Vagina (tissue), 2 donors: ENCODE results near the gene SDR9C7. TPM values are rescaled to one million over a fixed set of nuclear protein-coding genes. Genes with fewer than 3 reads are reported as not detected.

Experiments used
- DNase-seq, 2 donors: peaks; one replicate each; pipeline ENCODE4 v3.0.0-alpha.2; 2017; ENCODE audit errors: extremely low spot score in 2 of 2
- H3K27ac ChIP-seq: fragments of 200-600 bp; sonication (generic); one replicate; pipeline ENCODE4 v1.5.1; 2019
- H3K27me3 ChIP-seq: fragments of 200-600 bp; sonication (generic); one replicate; pipeline ENCODE4 v1.5.1; 2019
- H3K36me3 ChIP-seq, 2 donors: fragments of 200-600 bp; sonication (generic); one replicate each; pipeline ENCODE4 v1.5.1; 2017 to 2019
- H3K4me1 ChIP-seq: fragments of 200-600 bp; sonication (generic); one replicate; pipeline ENCODE4 v1.5.1; 2019
- H3K4me3 ChIP-seq, 2 donors: fragments of 200-600 bp; sonication (generic); 1 replicate in 1 of 2; 2 replicates in 1 of 2; pipeline ENCODE4 v1.5.1; 2016 to 2019
- H3K9me3 ChIP-seq: fragments of 200-600 bp; sonication (generic); one replicate; pipeline ENCODE4 v1.5.1; 2019
- POLR2A ChIP-seq, 2 donors: fragments of 450-650 bp; IDR thresholded peaks; one replicate each; pipeline ENCODE4 v1.6.1; 2017; ENCODE audit warnings: antibody characterized with exemption in 2 of 2, mild to moderate bottlenecking in 2 of 2, moderate library complexity in 2 of 2
- POLR2AphosphoS5 ChIP-seq, 2 donors: sonication (generic); formaldehyde crosslinking; IDR thresholded peaks; one replicate each; pipeline ENCODE4 v1.9.0; 2017; ENCODE audit warnings: antibody characterized with exemption in 2 of 2, mild to moderate bottlenecking in 2 of 2, low read depth in 1 of 2; ENCODE audit not compliant: insufficient read depth in 1 of 2
- intact Hi-C: fragments of 100-400 bp; cut with DNase I; formaldehyde crosslinking; loops from one replicate; pipeline ENCODE4 v1.15.1; 2023
- total RNA-seq: library from RNA; depleted of rRNA; stranded (reverse); fragments of >200 nt; gene quantifications from one replicate; pipeline ENCODE4 v1.2.3, GENCODE V29; 2016
- TF ChIP-seq, protein P1 (sequence below), 3 experiments: fragments of 450-650 bp in 2 of 3; fragments of 200-600 bp in 1 of 3; sonication (generic) in 1 of 3; IDR thresholded peaks; one replicate each; pipeline ENCODE4 v1.5.1; 2017 to 2019; ENCODE audit warnings: antibody characterized with exemption in 3 of 3, mild to moderate bottlenecking in 2 of 3, moderate library complexity in 2 of 3

SDR9C7 gene
- total RNA-seq, 1 donor from 2014 or later = 11.0 TPM

DNA sequence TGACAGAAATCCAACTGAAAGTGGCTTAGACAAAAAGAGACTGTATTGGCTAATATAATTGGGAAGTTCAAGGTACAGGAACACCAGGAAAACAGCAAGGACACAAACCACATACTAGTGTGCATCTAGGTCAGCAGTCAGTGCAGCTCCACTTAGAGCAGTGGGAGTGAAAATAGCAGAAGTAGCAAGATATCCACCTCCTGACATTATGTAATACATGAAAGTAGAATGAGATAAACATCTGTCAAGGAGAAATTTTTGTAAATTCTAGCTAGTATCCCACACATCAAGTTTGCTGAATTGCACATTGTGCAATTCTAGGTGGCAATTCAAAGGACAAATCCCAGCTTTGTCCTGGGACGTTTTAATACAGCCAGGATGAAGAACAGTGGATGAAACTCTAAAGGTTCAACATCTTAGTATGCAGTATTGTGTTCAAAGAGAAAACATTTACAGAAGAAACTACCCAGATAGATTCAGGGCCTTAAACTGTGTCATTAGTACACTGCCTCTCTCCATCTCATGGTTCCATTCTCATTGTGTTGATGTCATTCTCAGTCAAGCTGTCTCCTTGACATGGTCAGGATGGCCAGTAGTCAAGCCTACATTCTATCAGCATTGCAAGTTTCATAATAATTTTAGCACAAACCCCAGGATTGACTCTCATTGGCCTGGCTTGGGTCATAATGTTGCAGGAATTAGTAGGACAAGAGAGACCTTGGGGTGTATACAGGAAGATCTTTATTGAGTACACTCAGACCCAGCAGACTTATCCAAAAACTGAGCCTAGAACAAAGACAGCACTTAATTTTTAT, 56.8 kb downstream of the SDR9C7 start:
- no peaks in the 10 kb centered on the region for H3K36me3 ChIP-seq
- no peak overlapping the region for H3K4me3 ChIP-seq
- TF ChIP-seq POLR2AphosphoS5 (IDR thresholded peaks at IDR 0.05; ENCODE audit: insufficient read depth in 1 of 2, low read depth in 1 of 2) = no peak
- TF ChIP-seq, protein P1, sequence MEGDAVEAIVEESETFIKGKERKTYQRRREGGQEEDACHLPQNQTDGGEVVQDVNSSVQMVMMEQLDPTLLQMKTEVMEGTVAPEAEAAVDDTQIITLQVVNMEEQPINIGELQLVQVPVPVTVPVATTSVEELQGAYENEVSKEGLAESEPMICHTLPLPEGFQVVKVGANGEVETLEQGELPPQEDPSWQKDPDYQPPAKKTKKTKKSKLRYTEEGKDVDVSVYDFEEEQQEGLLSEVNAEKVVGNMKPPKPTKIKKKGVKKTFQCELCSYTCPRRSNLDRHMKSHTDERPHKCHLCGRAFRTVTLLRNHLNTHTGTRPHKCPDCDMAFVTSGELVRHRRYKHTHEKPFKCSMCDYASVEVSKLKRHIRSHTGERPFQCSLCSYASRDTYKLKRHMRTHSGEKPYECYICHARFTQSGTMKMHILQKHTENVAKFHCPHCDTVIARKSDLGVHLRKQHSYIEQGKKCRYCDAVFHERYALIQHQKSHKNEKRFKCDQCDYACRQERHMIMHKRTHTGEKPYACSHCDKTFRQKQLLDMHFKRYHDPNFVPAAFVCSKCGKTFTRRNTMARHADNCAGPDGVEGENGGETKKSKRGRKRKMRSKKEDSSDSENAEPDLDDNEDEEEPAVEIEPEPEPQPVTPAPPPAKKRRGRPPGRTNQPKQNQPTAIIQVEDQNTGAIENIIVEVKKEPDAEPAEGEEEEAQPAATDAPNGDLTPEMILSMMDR (IDR thresholded peaks at IDR 0.05) = no peak
- TF ChIP-seq POLR2A (IDR thresholded peaks at IDR 0.05) = no peak
- H3K4me1 ChIP-seq = no peaks in the 10 kb centered on the region
- intact Hi-C loops = no loop called here
- no peaks in the 10 kb centered on the region for H3K27me3 ChIP-seq
- DNase-seq = no peak
- no peak overlapping the region for H3K27ac ChIP-seq
- H3K9me3 ChIP-seq = no peaks in the 10 kb centered on the region

DNA sequence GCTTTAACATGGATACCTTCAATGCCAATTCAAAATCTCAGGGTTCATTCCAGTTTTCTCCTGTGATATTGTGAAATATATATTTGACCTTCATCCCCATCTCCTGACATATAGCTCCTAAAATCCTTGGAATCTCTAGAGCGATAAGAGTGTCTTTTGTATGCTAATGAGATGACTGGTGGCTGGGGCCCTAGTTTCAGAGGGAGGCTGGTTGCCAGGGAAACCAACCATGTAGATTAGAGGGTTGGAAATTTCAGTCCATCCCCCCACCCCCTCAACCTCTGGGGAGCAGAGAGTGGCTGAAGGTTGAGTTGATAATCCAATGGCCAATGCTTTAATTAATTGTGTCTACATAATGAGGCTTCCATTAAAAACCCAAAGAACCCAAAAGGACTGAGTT, 59.4 kb downstream of the SDR9C7 start:
- Histone ChIP-seq H3K27me3 (no peaks in the 10 kb centered on the region), H3K4me1 (no peaks in the 10 kb centered on the region), H3K36me3 (no peaks in the 10 kb centered on the region), H3K9me3 (no peaks in the 10 kb centered on the region), H3K27ac (no peak overlapping the region), H3K4me3 (no peak overlapping the region)
- intact Hi-C loops = no loop called here
- no peak for TF ChIP-seq POLR2AphosphoS5 (IDR thresholded peaks at IDR 0.05; ENCODE audit: insufficient read depth in 1 of 2, low read depth in 1 of 2)
- TF ChIP-seq, protein P1 (IDR thresholded peaks at IDR 0.05) = no peak
- no peak for TF ChIP-seq POLR2A (IDR thresholded peaks at IDR 0.05)
- DNase-seq = no peak

DNA sequence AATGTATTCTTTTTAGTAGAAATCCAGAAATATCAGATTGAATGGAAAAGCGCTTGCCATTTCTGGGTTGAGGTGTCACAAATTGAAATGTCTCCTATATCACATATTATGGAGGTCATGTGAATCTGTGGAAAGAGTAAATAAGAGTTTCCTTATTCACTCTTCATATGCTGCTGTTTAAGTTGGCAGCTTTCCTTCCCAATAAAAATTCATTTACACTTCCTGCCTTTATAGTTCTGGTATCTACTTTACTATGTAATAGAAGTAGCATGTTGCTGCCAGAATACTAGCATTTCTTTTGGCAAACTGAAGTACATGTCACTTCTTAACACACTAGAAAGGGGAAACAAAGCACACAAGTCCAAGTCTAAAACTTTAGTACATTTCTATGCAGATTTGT, 60.8 kb downstream of the SDR9C7 start:
- intact Hi-C loops = no loop called here
- DNase-seq = no peak
- H3K36me3 ChIP-seq = no peaks in the 10 kb centered on the region
- TF ChIP-seq POLR2A (IDR thresholded peaks at IDR 0.05) (no peak), POLR2AphosphoS5 (IDR thresholded peaks at IDR 0.05; ENCODE audit: insufficient read depth in 1 of 2, low read depth in 1 of 2) (no peak)
- TF ChIP-seq, protein P1 (IDR thresholded peaks at IDR 0.05) = no peak
- H3K4me1 ChIP-seq = no peaks in the 10 kb centered on the region
- no peak overlapping the region for H3K4me3 ChIP-seq
- H3K27ac ChIP-seq = no peak overlapping the region
- H3K27me3 ChIP-seq = no peaks in the 10 kb centered on the region
- H3K9me3 ChIP-seq = no peaks in the 10 kb centered on the region

Other genes starting within 250 kb of the SDR9C7 start
- gene PTGES3, start 246.1 kb downstream of the SDR9C7 start, total RNA-seq = 81.0 TPM
- gene NACA, start 209.1 kb downstream of the SDR9C7 start, total RNA-seq = 1,274 TPM
- gene PRIM1, start 182.1 kb downstream of the SDR9C7 start, total RNA-seq = 12.8 TPM
- gene HSD17B6, start 171.1 kb downstream of the SDR9C7 start, total RNA-seq = 32.4 TPM
- 2.9 TPM for gene RDH16, start 23.2 kb upstream of the SDR9C7 start, total RNA-seq
- gene ZBTB39, start 72.1 kb upstream of the SDR9C7 start, total RNA-seq = 6.1 TPM
- not detected for gene TAC3, start 82.1 kb upstream of the SDR9C7 start, total RNA-seq
- 1.2 TPM for gene MYO1A, start 115.7 kb upstream of the SDR9C7 start, total RNA-seq
- gene NEMP1, start 144.4 kb upstream of the SDR9C7 start, total RNA-seq = 7.1 TPM
- gene NAB2, start 154.7 kb upstream of the SDR9C7 start, total RNA-seq = 34.4 TPM
- 146 TPM for gene STAT6, start 177.0 kb upstream of the SDR9C7 start, total RNA-seq
- 477 TPM for gene LRP1, start 194.1 kb upstream of the SDR9C7 start, total RNA-seq
- gene LRP1-AS, start 213.2 kb upstream of the SDR9C7 start, total RNA-seq = not detected